WI38 (cell line): ENCODE measurements around the gene PSMD6.

ENCODE experiments used
- H3K4me3 ChIP-seq: 2 replicates; pipeline ENCODE4 v1.5.1; 2011; ENCODE audit warnings: low read depth, mild to moderate bottlenecking, control low read depth, low read length
- CTCF ChIP-seq: IDR thresholded peaks from 2 replicates; pipeline ENCODE4 v1.5.1; 2012; ENCODE audit warnings: low read depth, mild to moderate bottlenecking, control low read depth, low read length

The PSMD6 gene

DNA sequence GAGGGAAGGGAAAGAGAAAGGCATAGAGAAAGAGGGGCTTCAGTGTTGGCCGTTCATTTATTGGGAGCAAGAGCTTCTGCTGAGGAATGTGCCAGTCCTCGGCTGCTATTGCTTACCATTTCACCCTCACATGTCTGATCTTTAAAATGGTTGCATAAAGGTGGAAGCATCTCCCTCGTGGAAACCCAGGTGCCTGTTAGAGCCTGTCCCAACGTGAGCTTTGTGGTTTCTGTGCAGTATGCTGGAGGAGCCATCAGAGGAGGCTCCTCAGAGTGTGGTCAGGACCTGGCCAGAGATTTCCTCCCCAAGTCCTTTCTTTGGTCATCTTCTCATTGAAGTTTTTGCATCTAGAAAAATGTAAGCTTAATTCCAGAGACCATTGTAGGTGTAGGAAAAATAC is 34.4 kb downstream of the PSMD6 start:
- no peak overlapping the region for H3K4me3 ChIP-seq
- TF ChIP-seq CTCF: no peak

- TF ChIP-seq CTCF: no peak
- no peak overlapping the region for H3K4me3 ChIP-seq
These were observed 36.5 kb downstream of the PSMD6 start for GRCh38 chr3:63986831-63987230.

GRCh38 chr3:63986146-63986545 is 37.1 kb downstream of the PSMD6 start:
- no peak overlapping the region for H3K4me3 ChIP-seq
- no peak for TF ChIP-seq CTCF

- no peak overlapping the region for H3K4me3 ChIP-seq
- TF ChIP-seq CTCF: no peak
These were observed 38.9 kb downstream of the PSMD6 start for GRCh38 chr3:63984391-63984790.

DNA sequence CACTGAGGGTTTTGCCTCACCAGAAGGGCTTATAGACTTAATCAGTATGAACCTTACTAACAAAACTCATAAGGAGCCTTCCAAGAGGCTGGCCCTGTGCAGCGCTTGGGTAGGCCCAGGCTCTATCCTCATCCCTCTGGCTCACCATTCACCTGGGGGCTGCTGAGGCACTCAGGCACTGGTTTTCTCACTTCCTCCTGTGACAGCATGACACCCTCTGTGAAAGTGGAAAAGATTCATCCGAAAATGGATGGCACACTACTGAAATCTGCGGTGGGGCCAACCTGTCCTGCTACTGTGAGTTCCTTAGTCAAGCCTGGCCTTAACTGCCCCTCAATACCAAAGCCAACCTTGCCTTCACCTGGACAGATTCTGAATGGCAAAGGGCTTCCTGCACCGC is 41.3 kb downstream of the PSMD6 start:
- no peak for TF ChIP-seq CTCF
- H3K4me3 ChIP-seq: no peak overlapping the region

- no peak for TF ChIP-seq CTCF
- H3K4me3 ChIP-seq: no peak overlapping the region
These were observed 42.3 kb downstream of the PSMD6 start for GRCh38 chr3:63980830-63981498.

GRCh38 chr3:63980019-63980418 is 43.3 kb downstream of the PSMD6 start:
- H3K4me3 ChIP-seq: no peak overlapping the region
- no peak for TF ChIP-seq CTCF
